GM19043 (cell line): ENCODE data around the gene CGREF1.
"Not testable (repeated sequence)": the region's sequence is repeated elsewhere in the genome, so short reads cannot be mapped to it uniquely, and the experiment has no call there.

Experiments
- ATAC-seq: cut with Tn5 transposase; IDR thresholded peaks from one replicate; pipeline ENCODE4 v1.9.1; 2021; ENCODE audit warnings: low read depth; ENCODE audit not compliant: unreplicated experiment

CGREF1 gene

GRCh38 chr2:27115519-27115918, 3.4 kb downstream of the CGREF1 start:
- ATAC-seq, result no peak

- not testable (repeated sequence) for ATAC-seq
These were observed 7.4 kb downstream of the CGREF1 start for GRCh38 chr2:27111392-27112078.

GRCh38 chr2:27110603-27111352, 8.2 kb downstream of the CGREF1 start:
- not testable (repeated sequence) for ATAC-seq

GRCh38 chr2:27109083-27109482, 9.8 kb downstream of the CGREF1 start:
- ATAC-seq, result no peak

GRCh38 chr2:27108221-27108620, 10.7 kb downstream of the CGREF1 start:
- ATAC-seq, result no peak

- no peak for ATAC-seq
These were observed 12.9 kb downstream of the CGREF1 start for GRCh38 chr2:27105981-27106380.

GRCh38 chr2:27102329-27102728, 16.6 kb downstream of the CGREF1 start:
- ATAC-seq, result no peak

DNA sequence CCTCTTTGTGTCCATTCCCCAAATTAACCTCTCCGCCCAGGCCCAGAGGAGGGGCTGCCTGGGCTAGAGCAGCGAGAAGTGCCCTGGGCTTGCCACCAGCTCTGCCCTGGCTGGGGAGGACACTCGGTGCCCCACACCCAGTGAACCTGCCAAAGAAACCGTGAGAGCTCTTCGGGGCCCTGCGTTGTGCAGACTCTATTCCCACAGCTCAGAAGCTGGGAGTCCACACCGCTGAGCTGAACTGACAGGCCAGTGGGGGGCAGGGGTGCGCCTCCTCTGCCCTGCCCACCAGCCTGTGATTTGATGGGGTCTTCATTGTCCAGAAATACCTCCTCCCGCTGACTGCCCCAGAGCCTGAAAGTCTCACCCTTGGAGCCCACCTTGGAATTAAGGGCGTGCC, 18.9 kb downstream of the CGREF1 start:
- no peak for ATAC-seq

- ATAC-seq, result no peak
These were observed 19.5 kb downstream of the CGREF1 start for GRCh38 chr2:27099334-27099955.

- ATAC-seq, result no peak
These were observed 21.6 kb downstream of the CGREF1 start for GRCh38 chr2:27097341-27097740.

DNA sequence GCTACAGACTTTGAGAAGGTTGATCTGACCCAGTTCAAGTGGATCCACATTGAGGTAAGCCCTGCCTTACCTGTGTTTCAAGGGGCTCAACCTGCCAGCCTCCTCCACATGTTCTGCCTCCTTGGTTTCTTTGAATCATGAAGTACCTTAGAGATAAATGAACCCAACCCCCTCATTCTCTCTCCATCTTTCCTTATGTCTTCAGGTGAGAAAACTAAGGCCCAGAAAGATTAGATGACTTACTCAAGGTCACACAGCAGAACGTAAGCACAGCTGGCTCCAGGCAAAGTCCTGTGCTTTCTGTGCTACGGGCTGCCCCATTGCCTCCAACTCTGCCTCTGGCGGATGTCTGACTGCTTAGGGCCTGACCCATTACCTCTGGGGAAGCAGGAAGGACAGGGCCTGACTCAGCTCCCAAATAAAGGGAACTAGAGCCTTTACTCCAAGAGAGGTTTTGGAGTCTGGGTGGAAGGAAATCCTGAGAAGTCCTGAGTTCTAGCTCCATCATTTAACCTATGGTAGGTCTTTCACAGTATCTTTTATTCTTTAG, 22.1 kb downstream of the CGREF1 start:
- no peak for ATAC-seq

DNA sequence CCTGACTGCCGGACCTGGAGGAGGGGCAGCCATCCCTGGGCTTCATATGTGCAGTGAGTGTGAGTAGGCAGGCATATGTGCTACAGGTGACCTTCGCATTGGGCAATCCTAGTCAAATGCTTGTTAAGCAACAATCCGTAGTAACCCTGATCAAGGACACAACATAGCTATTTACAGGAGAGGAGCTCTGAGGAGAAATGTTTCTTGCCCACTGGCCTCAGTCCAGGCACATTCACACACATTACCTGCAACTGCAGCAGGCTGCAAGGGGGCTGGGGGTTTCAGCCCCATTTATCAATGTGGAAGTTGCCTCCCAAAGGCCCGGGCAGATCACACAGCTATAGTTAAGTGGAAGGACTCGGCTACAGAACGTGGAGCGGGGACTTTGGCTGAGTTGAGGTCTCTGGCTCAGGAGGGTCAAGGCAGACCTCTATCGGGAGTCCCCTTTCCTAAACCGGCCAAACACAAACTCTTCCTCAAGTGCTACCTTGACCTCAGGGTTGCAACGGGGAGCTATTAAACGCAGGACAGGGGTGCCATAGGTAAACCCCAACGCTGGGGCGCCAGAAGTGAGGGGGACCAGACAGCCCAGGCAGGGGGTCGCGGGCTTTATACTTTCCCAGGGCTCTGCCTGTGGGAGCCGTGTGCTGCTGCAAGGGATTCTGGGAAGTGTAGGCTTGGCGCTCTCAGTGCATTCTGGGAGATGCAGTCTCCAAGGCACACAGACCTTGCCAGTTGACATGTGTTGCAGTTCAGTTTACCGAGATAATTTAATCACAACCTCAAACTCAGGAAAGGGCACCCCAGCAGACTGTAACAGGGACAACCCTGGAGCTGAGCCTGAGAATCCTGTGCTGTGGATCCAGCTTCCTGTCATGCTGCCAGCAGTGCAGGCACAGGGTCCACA, 22.9 kb downstream of the CGREF1 start:
- no peak for ATAC-seq

DNA sequence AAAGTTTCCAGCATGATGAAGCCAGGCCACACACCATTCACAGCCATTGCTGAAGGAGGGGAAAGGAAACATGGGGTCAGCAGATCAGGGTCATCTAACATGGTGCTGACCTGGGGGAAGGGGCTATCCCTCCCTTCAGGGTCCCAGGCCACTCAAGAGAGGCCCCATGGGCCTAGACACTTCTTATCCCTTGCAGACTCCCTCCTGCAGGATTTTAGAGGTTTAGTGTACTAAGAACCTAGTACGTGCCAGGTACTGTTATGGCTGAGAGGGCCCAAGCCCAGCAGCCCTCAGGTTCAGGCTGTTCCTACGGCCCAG, 23.5 kb downstream of the CGREF1 start:
- no peak for ATAC-seq

DNA sequence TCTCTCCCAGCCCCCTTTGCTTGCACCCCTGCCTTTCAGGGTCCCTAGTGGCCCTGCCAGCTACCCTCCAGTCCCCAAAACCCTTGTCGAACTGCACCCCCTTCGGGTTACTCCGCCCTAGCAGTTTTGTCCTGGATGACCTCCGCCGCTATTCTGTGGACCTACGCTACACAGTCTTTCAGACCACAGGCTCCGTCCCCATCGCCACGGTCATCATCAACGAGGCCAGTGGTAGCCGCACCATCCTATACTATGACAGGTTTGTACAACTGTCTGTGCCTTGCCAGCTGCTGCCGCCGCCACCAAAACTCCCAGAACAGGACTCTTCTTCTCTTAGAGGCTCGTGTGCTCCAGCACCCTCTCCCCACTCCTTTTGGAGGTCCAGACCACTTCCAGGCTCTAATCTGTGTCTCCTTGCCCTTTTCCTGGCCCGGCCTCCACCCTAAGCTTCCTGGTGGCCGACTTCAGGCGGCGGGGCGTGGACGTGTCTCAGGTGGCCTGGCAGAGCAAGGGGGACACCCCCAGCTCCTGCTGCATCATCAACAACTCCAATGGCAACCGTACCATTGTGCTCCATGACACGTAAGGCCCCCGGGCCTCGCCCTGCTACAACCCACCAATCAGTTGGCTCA, 24.5 kb downstream of the CGREF1 start:
- no peak for ATAC-seq

DNA sequence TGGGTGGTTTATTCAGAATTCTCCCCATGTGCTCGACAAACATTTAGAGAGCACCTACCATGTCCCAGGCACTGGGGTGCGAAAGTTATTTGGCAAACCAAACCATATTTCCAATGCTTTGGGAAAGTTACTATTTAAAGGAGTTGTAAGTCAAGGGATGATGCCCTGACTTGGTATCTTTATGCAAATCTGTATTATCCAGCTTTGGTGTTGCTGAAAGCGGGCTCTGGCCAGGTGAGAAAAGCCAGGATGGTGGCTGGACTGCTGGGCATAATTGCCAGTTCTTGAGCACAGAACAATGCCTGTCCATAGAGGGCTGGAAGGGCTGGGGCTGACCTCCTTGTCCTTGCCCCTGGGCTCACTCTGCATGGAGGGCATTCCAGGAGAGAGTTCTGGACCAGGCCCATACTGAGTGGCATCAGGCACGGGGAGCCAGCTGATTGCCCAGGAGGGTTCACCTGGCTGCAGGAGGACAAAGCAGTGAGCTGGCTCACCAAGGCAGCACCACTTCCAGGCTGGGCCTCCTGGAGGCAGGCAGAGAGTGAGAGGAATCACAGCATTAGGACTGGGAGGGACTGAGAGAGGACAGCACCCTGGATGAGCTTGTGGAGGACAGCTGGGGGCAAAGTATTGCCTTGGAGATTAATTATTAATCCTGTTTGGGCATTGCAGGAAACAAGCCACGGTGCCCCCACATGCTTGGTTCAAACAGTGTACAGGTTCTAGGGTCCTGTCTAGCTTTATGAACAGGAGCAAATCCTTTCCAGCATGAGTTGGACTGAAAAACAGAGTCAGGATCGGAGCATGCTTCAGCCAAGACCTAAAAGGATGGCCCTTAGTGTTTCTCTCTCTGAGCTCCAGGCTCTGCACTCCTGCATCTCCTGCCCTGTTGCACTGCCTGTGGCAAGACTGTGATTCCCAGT, 25.2 kb downstream of the CGREF1 start:
- ATAC-seq, result no peak

- ATAC-seq, result no peak
These were observed 26.1 kb downstream of the CGREF1 start for GRCh38 chr2:27092696-27093429.

DNA sequence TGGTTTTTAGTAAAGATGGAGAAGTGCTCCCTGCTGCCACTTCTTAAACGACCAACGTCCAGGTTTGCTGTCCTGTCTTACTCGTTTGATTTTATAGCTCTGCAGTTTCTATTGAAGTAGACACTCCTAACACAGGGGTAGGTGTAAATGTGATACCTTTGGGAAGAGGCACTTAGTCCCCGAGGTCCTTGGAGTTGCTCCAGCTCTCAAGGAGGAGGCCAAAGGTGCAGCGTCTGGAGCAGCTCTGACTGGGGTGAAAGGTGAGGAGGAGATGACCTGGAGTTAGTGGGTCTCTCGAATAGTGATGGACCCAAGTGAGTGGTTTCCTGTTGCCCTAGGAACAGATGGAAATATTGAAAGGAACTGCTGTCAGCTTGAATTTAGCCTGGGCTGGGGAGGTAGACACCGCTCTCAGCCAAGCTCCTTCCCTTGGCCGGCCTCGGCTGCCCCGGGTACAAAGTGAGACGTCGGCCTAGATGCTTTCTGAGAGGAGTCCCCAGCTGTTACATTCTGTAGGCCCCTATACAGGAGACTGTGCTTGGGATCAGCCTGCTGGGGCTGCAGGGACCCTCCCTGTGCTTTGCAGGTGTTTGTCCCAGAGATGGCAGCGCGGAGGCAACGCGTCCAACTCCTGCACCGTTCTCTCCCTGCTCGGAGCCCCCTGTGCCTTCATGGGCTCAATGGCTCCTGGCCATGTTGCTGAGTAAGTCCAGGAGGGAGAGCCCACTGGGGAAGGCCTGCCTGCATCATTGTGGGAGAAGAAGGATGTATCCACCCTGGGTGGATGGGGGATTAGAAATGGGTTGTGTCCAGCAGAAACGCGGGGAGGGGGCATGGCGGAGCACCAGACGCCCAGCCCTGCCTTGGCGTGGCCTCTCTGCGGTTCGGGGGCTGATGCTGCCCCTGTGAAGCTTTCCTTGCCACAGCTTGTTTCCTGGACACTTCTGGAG, 26.9 kb downstream of the CGREF1 start:
- no peak for ATAC-seq
